Prostate gland (tissue), 2 donors: ENCODE results near the gene HIP1R.

ENCODE experiments used
- POLR2A ChIP-seq: fragments of 450-650 bp; IDR thresholded peaks from one replicate; pipeline ENCODE4 v1.6.1; 2016; ENCODE audit warnings: antibody characterized with exemption, mild to moderate bottlenecking
- POLR2AphosphoS5 ChIP-seq: sonication (generic); formaldehyde crosslinking; IDR thresholded peaks from one replicate; pipeline ENCODE4 v1.6.1; 2017; ENCODE audit warnings: antibody characterized with exemption
- TF ChIP-seq, protein P1 (sequence below), 4 experiments: fragments of 200-600 bp in 2 of 4; fragments of 450-650 bp in 2 of 4; sonication (generic) in 2 of 4; IDR thresholded peaks; 1 replicate in 3 of 4; 2 replicates in 1 of 4; pipeline ENCODE4 v1.5.1; 2016 to 2019; ENCODE audit warnings: antibody characterized with exemption in 4 of 4, mild to moderate bottlenecking in 2 of 4, moderate library complexity in 2 of 4

- TF ChIP-seq POLR2AphosphoS5 (no peak), POLR2A (no peak)
- TF ChIP-seq, protein P1, sequence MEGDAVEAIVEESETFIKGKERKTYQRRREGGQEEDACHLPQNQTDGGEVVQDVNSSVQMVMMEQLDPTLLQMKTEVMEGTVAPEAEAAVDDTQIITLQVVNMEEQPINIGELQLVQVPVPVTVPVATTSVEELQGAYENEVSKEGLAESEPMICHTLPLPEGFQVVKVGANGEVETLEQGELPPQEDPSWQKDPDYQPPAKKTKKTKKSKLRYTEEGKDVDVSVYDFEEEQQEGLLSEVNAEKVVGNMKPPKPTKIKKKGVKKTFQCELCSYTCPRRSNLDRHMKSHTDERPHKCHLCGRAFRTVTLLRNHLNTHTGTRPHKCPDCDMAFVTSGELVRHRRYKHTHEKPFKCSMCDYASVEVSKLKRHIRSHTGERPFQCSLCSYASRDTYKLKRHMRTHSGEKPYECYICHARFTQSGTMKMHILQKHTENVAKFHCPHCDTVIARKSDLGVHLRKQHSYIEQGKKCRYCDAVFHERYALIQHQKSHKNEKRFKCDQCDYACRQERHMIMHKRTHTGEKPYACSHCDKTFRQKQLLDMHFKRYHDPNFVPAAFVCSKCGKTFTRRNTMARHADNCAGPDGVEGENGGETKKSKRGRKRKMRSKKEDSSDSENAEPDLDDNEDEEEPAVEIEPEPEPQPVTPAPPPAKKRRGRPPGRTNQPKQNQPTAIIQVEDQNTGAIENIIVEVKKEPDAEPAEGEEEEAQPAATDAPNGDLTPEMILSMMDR (IDR thresholded peaks at IDR 0.05), result no peak
These were observed 20.9 kb downstream of the HIP1R start for GRCh38 chr12:122855928-122856831.
